Stimulated activated CD8-positive, alpha-beta memory T cell treated with anti-CD3 and anti-CD28 coated beads, Interleukin-4, amount 100 ng/mL, for 48 hours (primary cell): Measurements from ENCODE around the gene TNN.

Source experiments
- DNase-seq: peaks from one replicate; pipeline ENCODE4 v3.0.0-alpha.2; 2020

The TNN gene

DNA sequence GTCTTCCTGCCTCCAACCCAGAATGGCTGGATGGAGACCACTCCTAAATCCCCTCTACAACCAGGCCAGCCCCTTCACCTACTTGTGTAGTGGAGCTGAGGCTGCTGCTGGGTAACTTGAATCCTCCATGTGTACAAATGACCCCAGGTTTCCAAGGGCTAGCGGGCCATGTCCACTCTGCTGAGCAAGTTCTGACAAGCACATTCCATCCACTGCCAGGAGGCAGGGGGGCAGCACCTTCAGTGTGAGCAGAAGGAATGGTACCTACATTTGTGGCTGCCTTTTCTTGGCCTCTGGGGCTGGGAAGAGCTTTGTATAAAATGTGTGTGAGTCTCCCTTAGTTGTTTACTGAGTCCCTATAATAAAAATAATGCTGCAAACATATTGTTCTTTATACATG is 110.4 kb downstream of the TNN start:
- no peak for DNase-seq

DNA sequence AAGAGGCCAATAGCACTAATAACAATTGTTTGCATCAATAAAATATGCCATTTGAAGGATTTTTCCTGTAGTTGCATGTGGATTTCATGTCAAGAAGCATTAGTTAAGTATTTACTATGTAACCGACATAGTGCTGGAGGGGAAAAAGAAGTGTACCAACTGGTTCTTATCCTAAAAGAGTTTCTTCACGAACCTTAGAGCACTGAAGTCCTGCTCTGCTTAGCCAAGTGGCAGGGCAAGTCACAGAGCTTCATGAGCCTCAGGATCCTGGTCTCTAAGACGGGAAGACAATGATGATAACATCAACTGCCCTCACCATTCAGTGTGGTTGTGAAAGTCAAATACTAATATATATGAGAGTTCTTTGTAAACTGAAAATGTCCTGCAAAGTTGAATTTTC is 110.8 kb downstream of the TNN start:
- no peak for DNase-seq

GRCh38 chr1:175179837-175180590 is 112.4 kb downstream of the TNN start:
- no peak for DNase-seq

DNA sequence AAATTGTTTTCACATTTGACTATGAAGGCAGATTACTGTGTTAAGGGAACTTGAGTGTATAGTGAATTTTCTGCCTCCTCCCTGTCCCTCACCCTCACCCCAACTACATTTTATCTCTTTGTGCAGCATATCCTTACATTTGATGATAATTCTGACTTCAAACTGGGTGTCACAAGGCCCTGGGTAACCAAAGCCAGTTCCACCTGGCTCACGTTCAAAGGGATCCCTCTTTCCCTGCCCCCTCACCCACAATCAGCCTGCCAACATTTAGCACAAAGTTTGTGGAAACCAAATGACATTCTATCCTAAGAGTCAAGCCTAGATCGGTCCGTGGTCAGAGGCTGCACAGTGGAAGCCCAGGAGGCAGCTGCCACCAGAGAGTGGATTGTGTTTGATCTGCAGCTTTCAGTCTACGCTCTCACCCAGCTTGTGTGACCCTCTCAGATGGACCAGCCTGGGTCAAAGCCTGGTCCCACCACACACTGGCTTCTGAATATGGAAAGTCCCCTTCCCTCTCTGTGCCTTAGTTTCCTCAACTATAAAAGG is 114.6 kb downstream of the TNN start:
- DNase-seq: no peak

GRCh38 chr1:175183586-175183985 is 116.0 kb downstream of the TNN start:
- DNase-seq: no peak

GRCh38 chr1:175185903-175186302 is 118.3 kb downstream of the TNN start:
- no peak for DNase-seq

DNA sequence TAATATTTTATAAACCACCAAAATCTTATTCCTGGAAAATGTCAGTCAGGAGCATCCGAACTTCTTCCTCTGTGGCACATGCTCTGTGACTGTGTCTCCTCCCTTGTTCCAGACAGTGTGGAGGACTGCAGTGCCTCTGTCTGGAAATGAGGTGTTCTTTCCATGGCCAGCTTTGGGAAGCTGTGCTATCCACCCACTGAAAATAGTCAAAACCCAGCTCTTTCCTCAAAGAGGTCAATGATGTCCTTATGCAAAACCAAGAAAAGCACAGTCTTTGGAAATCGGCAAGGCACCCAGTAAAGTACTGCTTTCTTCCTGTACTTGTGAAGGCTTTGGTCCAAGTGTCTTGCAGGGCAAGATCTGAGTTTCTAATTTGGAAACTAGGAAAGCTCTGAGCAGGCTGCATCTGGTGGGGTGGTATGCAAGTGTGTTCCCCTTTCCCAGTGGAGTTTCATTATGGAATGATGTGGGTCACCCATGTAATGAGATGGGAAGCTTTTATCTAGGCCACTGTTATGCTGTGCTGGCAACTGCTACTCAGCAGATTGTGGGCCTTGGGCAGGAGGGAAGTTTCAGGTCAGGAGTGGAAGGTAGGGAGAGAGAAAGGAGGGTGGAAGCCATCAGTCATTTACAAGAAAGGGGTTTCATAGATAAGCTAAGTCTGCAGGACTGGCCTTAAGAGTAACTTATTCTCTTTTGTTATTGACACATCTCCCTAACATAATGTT is 119.0 kb downstream of the TNN start:
- no peak for DNase-seq

DNA sequence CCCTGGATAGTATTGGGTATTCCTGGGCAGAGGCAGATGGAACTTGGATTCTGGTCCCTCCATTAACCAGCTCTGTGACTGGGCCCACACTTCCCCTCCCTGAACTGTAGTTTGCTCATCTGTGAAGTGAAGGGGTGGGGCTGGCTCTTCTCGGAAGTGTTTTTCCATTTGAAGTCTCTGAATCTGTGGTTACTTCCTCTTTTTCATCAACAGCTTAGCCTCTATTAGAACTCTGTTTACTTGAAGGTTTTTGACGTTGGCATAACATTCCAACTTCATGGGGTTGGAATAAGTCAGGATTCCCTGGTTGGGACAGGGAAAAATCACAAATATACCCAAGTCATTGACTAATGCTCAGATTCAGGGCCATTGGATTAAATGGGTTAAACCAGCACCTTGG is 121.3 kb downstream of the TNN start:
- peak; percentile 67 for DNase-seq

- no peak for DNase-seq
Measured at GRCh38 chr1:175191659-175192058, 124.0 kb downstream of the TNN start.

GRCh38 chr1:175192111-175192629 is 124.5 kb downstream of the TNN start:
- peak; percentile 62 for DNase-seq

DNA sequence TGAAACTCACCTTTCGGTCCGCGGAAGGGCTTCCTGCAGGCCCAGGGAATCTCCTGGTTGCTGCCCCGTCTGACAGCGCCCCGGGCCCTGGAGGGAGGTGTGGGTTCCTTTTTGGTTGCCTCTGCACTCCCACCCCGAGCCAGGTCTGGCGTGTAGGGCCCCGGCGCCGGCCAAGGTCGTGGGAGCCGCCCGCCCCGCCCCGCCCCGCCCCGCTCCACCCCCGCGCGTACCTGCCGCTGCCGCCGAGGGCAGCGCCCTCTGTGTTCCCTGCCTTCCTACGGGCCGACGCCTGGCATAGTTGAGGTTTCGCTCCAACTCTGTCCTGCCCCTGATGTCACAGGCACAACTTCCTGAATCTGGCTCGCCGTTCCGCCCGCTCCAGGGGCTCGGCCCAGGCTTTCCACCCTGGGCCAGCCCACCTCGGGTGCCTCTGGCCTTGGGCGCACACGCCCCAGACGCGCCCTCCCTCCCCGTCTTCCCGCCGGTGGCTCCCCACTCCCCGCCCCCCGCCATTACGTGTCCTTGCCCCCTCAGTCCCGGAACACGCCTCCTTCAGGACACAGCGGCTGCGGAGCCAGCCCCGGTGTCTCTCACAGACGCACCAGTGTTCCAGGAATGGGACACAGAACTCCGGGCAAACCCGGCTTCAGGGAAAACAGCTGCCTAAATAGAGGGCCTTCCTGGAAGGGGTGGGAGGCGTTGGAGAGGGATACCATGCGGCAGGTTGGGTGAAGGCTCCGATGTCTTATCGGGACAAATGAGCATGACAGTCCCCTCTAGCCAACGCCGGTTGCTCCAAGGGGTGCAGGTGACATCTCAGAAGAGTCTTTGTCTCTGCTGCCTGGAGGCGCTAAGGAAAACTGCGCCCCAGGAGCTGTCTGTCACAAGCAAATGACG is 125.2 kb downstream of the TNN start, which contains the start of gene KIAA0040:
KIAA0040 (minus strand) TSS at position 147 of the 897 bp plus-strand sequence. CDS start 31,763 bp downstream, outside the sequence.
- peak; percentile 72 for DNase-seq

GRCh38 chr1:175193527-175193910 is 125.9 kb downstream of the TNN start:
- DNase-seq: no peak

DNA sequence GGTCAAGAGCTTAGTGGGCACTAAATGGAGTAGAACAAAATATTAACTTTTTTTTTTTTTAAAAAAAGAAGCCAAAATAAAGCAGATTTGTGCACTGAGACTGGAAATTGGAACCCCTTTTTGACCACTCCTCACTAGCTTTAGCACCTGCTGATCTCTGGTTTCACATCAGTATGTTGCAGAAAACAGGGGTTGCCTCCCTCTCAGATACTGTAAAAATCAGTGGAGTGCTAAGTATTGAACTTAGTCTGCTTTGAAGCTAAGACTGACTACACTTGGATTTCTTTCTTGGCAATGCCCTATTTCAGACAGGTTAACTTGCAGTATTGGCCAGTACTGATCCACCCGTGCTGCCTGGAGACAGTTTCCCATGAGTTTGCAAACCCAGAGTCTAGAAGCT is 127.6 kb downstream of the TNN start:
- no peak for DNase-seq

GRCh38 chr1:175195798-175196197 is 128.2 kb downstream of the TNN start:
- no peak for DNase-seq

- DNase-seq: no peak
Measured at GRCh38 chr1:175197531-175197930, 129.9 kb downstream of the TNN start.
